Measurements from ENCODE around the gene CA12. TPM values are rescaled to one million over a fixed set of nuclear protein-coding genes. Genes with fewer than 3 reads are reported as not detected.

Gene CA12
- total and polyA plus RNA-seq, 11 donors, result 0.04 to 5.2 (median 0.25) TPM; not detected in 3

GRCh38 chr15:63274427-63274826 is 107.2 kb downstream of the CA12 start:
- H3K36me3 ChIP-seq, result peaks cover 0 to 4% (median 0%) of the 10 kb centered on the region in 9 donors
- H3K9me3 ChIP-seq, result no peaks in the 10 kb centered on the region
- WGBS, 4 donors, result 86 to 92% (median 88%) methylated on average over 3 of the region's 3 CpGs
- H3K27me3 ChIP-seq, result no peaks in the 10 kb centered on the region
- intact Hi-C loops (cut with DNase I), result loop anchor here in 5 of 10 donors (10.0 kb wide), 3 partner anchors 80 to 120 kb away; partner anchors contain the start of genes RPS27L (in 3 of the 5) and RAB8B (in 1 of the 5)
- no peak overlapping the region for H3K4me3 ChIP-seq
- TF ChIP-seq CTCF (IDR thresholded peaks at IDR 0.05) (no peak), POLR2A (IDR thresholded peaks at IDR 0.05) (no peak)
- no peak overlapping the region for H3K27ac ChIP-seq
- H3K4me1 ChIP-seq, result peaks cover 0 to 15% (median 6%) of the 10 kb centered on the region in 12 donors
- DNase-seq (no peak), ATAC-seq (no peak)

Other genes starting within 250 kb of the CA12 start
- 100 to 1,000 TPM in 7 of 9 donors, 10 to 100 TPM in 2; 61.3 to 221 (median 137) TPM for gene RPS27L, start 224.4 kb downstream of the CA12 start, total RNA-seq
- gene RPS27L, start 224.4 kb downstream of the CA12 start, polyA plus RNA-seq, result 100 to 1,000 TPM in 1 of 2 donors, 10 to 100 TPM in 1; 53.4 to 141 TPM
- 10 to 100 TPM in 2 of 9 donors, 1 to 10 TPM in 7; 6.3 to 32.6 (median 8.4) TPM for gene RAB8B, start 192.2 kb downstream of the CA12 start, total RNA-seq
- gene RAB8B, start 192.2 kb downstream of the CA12 start, polyA plus RNA-seq, result 1 to 10 TPM; 2.5 to 6.2 TPM
- 10 to 100 TPM in 2 of 9 donors, 1 to 10 TPM in 7; 4.3 to 17.6 (median 6.3) TPM for gene APH1B, start 104.2 kb downstream of the CA12 start, total RNA-seq
- gene APH1B, start 104.2 kb downstream of the CA12 start, polyA plus RNA-seq, result 1 to 10 TPM; 1.9 to 3.2 TPM
- gene USP3, start 122.7 kb upstream of the CA12 start, total RNA-seq, result 10 to 100 TPM; 14.3 to 30.8 (median 18.4) TPM
- 10 to 100 TPM in 1 of 2 donors, 1 to 10 TPM in 1; 7.1 to 10.5 TPM for gene USP3, start 122.7 kb upstream of the CA12 start, polyA plus RNA-seq
- gene FBXL22, start 215.5 kb upstream of the CA12 start, total RNA-seq, result 10 to 100 TPM in 8 of 9 donors, 1 to 10 TPM in 1; 9.9 to 41.5 (median 23.4) TPM
- gene FBXL22, start 215.5 kb upstream of the CA12 start, polyA plus RNA-seq, result 10 to 100 TPM in 1 of 2 donors, 1 to 10 TPM in 1; 2.4 to 20.1 TPM